NOMO-1 treated with dmso at 0.1 percent for 144 hours (cell line): ENCODE data around the gene GAS7.
"Not testable (repeated sequence)": the region's sequence is repeated elsewhere in the genome, so short reads cannot be mapped to it uniquely, and the experiment has no call there.

Experiments used
- DNase-seq: peaks from one replicate; lab custom pipeline; 2025; ENCODE audit not compliant: unreplicated experiment; lab: John Stamatoyannopoulos, UW

The GAS7 gene

GRCh38 chr17:9922012-9922848 is 276.2 kb downstream of the GAS7 start:
- DNase-seq = no peak

DNA sequence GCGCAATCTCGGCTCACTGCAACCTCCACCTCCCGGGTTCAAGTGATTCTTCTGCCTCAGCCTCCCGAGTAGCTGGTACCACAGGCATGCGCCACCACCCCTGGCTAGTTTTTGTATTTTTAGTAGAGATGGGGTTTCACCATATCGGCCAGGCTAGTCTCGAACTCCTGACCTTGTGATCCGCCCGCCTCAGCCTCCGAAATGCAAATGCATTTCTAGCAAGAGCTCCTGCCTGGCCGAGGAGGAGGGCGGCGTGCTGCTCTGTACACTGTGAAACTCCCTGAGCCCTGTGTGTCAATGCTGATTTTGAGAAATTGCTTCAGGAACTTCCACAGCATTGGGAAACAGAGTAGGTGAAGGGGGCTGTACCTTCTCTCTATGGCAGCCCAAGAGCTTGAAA is 277.2 kb downstream of the GAS7 start:
- DNase-seq = not testable (repeated sequence)

GRCh38 chr17:9918804-9919352 is 279.5 kb downstream of the GAS7 start:
- no peak for DNase-seq

DNA sequence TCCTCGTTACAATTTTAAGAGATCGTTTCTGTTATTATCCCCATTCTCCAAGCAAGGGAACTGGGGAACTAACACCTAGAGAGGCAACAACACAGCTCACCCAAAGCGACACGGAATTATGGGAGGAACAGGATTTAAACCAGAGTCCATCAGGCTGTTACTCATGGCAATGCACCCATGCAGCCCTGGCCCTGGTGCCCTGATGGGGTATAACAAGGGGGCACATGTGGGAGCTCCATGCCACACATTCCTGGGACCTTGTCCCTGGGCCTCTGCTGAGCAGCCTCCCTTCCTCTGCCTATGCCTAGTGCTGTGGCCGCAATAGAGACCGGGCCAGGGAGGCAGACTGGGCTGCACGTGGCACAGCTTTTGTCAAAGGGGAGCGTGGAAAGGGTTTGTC is 280.1 kb downstream of the GAS7 start:
- no peak for DNase-seq

GRCh38 chr17:9917801-9918200 is 280.6 kb downstream of the GAS7 start:
- no peak for DNase-seq

GRCh38 chr17:9917131-9917530 is 281.3 kb downstream of the GAS7 start:
- DNase-seq = no peak

- no peak for DNase-seq
Observed at GRCh38 chr17:9916108-9916507, 282.3 kb downstream of the GAS7 start.

- DNase-seq = no peak
Observed at GRCh38 chr17:9913476-9913875, 284.9 kb downstream of the GAS7 start.

DNA sequence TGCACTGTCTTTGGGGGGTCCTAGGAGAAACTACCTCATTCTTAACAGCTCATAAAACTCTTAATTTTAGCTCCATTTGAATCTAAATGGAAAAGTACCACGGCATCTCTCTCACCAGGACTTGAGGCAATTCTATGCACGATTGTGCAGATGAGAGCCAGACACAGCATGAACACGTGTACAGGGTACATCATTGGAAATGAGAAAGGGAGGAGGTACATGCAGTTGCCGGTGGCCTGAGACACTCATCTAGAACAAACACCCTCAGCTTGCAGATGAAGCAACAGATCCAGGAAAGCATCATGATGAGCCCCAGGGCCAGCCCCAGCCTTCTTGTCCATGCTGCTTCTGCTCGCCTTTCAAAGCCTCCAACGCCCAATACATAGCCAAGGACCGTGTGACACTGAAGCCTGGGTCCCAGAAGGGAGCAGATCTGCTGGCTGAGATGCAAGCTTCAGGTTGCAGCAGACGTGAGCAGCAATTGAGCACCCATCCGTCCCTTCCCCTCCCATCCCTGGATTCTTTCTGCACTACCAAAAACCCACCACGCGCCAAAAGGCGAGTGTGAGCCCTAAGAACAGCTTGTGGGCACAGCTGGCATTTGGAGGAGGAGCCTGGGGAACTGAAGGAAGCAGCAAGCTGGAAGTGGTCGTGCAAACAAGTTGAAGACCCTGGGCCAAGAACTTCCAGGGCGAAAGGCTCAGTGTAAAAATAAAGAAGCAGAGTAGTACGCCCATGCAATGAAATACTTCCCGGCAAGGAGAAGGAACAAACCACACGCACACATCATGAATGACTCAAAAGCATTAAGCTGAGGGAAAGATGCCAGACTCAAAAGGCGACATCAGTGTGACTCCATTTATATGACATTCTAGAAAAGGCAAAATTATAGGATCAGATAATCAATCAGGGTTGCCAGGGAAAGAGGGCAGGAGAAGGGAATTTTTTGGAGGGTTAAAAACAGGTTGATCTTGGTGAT is 286.0 kb downstream of the GAS7 start:
- DNase-seq = no peak

GRCh38 chr17:9911089-9911488 is 287.3 kb downstream of the GAS7 start:
- DNase-seq = no peak

- no peak for DNase-seq
Observed at GRCh38 chr17:9908649-9909042, 289.8 kb downstream of the GAS7 start.

DNA sequence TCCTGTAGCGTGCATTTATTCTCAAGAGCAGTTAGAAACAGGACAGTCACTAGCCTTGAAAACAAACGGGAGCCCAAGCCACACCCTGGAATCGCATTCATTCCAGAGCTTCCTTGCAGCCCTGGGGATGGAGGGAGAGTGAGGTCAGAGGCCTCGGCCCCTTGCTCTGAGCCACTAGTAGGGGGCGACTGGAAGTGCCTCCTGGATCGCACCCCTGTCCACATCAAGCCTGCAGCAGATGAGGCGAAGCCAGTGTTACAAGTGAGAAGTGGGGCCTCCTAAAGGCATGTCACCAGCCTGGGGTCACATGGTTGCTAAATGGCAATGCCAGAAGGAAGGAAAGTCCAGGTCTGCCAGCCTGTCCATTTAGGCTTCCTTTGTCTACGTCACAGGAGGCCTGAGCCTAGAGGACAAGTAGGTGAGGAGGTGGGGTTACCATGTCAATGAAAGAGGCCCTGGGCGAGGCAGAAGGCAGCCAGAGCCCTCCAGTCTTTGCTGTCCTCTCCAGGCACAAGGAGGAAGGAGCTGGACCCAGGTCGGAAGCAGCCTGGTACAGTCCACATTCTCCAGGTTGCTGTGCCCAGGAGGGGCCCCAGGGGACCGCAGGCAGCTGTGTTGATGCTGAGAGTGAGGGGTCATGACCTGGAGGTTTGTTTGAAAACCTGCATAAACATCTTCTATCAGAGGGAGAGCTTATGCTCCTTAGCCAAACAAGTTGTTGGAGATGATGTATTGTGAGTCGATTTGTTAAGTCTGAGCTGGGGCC is 290.3 kb downstream of the GAS7 start:
- DNase-seq = no peak

DNA sequence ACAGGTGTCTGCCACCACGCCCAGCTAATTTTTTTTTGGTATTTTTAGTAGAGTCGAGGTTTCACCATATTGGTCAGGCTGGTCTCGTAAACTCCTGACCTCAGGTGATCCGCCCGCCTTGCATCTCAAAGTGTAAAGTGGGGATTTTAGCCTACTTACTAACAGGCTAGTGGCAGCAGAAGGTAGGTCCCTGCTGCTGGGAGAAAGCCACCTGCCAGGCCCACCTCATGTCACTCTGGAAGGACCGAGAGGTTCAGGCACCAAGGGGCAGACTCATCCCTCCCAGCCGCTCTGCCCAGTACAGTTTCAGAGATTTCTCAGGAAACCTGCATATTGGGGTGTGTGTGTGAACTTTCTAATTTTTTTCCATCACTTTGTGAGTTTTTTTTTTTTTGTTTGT is 291.3 kb downstream of the GAS7 start:
- no peak for DNase-seq

DNA sequence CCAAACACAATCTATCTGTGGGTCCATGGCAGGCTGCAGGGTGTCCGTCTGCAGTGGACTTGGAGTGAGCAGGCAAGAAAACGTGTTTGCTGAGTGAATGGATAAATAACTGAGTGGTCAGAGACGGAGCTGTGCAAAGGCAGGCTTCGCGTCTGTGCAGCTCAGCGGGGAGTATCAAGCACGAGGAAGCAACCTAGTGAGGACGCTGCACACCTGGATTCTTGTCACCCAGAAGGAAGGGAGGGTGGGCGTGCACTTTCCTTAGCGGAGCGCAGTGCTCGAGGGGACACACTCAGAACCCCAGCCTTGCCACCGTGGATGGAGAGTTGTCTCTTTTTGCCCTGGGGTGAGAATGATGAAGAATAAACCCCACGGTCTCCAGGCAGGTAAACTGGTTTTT is 291.8 kb downstream of the GAS7 start:
- no peak for DNase-seq

DNA sequence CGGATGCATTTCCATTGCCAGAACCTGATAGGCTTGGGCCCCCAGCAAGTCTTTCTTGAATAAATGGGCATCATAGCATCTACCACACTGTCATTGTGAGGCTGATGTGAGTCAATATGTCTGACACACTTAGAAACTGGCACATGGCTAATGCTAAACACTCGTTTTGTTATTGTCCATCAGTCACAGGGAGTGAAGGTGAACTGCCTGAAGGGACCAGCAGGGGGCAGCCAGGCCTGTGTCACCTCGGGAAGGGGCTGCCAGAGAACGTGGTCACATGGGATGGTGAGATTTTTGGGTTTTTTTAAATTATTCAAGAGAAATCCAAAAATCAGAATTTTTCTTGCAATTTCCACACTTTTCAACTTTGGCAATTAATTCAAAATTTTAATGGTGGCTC is 292.5 kb downstream of the GAS7 start:
- DNase-seq = no peak

DNA sequence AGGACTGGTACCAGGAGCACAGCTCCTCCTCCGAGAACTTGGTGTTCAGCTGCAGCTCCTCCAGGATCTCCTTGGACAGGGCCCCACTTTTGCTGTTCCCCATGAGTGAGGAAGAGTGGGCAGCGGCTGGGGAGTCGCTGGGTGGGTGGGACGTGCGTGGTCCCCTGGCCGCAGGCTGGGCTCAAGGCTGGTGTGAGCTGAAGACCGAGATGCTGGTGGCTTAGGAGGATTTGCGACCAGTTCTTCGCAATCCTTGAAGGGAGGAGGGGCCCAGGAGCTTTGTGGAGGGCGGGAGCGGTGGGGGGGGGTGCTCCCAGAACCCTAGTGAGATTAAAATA is 293.4 kb downstream of the GAS7 start, which contains the start of gene RCVRN:
TSS of gene RCVRN (minus strand) at position 194 of the 338 bp plus-strand sequence. CDS start at position 103, 91 bp downstream.
- no peak for DNase-seq

- no peak for DNase-seq
Observed at GRCh38 chr17:9904277-9905077, 293.9 kb downstream of the GAS7 start.

- DNase-seq = no peak
Observed at GRCh38 chr17:9902120-9902519, 296.3 kb downstream of the GAS7 start.

- no peak for DNase-seq
Observed at GRCh38 chr17:9900784-9901183, 297.6 kb downstream of the GAS7 start.

DNA sequence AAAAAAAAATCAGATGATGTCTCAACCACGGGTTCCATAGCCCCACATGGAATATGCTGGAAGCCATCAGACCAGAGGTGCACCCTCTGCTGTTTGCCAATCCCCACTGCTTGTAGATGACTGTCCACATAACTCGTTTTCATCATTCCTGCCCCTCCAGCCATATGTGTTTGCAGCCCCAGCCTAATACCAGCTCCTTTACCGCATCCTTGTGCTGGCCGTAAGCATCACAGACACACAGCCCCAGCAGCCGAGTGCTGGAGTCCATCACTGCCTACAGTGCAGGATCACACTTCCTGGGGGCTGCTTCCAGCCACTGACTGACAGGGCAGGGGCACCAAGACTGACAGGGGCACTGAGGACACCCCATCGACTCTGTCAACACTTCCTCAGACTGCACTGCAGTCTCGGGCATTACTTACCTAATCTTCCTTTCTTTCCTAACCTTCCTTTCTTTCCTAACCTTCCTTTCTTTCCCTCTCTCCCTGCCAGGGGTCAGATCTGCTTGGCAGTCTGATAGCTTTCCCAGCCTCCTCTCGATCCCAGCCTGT is 298.3 kb downstream of the GAS7 start:
- DNase-seq = no peak
